K562 treated with DMSO at 1 percent for 12 hours (cell line): Measurements from ENCODE around the gene SLC5A6. TPM values are rescaled to one million over a fixed set of nuclear protein-coding genes. Genes with fewer than 3 reads are reported as not detected.

ENCODE experiments used
- total RNA-seq: library from RNA; unstranded; fragments of 300-600 nt; gene quantifications from 2 replicates; pipeline ENCODE4 v1.2.3, GENCODE V29; 2022; ENCODE audit not compliant: insufficient read depth

The SLC5A6 gene
- 16.8 and 39.2 TPM in 2 replicates for total RNA-seq

GRCh38 chr2:27211943-27212625, at the start of gene SLC5A6, which contains the start of gene ATRAID:
SLC5A6 (minus strand) TSS chr2:27212268; CDS start chr2:27207650, 4,618 bp downstream.
ATRAID (plus strand) TSS chr2:27212041; CDS start chr2:27212369, 328 bp downstream.

GRCh38 chr2:27217173-27218121, 5.4 kb upstream of the SLC5A6 start, which contains the start of gene CAD:
CAD (plus strand) TSS chr2:27217369; CDS start chr2:27217552, 183 bp downstream.

Other genes starting within 250 kb of the SLC5A6 start
- 40.8 and 70.3 TPM in 2 replicates for gene MAPRE3, start 241.6 kb downstream of the SLC5A6 start, total RNA-seq
- gene TMEM214, start 179.3 kb downstream of the SLC5A6 start, total RNA-seq: 64.5 and 121 TPM in 2 replicates
- gene AGBL5, start 160.6 kb downstream of the SLC5A6 start, total RNA-seq: 24.2 and 44.5 TPM in 2 replicates
- 189 and 265 TPM in 2 replicates for gene OST4, start 140.6 kb downstream of the SLC5A6 start, total RNA-seq
- 1.4 and 2.9 TPM in 2 replicates for gene EMILIN1, start 133.7 kb downstream of the SLC5A6 start, total RNA-seq
- gene KHK, start 125.5 kb downstream of the SLC5A6 start, total RNA-seq: 13.5 and 20.4 TPM in 2 replicates
- not detected in 2 replicates for gene CGREF1, start 93.1 kb downstream of the SLC5A6 start, total RNA-seq
- gene ABHD1, start 88.5 kb downstream of the SLC5A6 start, total RNA-seq: not detected in 2 replicates
- gene PREB, start 77.6 kb downstream of the SLC5A6 start, total RNA-seq: 70.9 and 81.1 TPM in 2 replicates
- gene PRR30, start 72.9 kb downstream of the SLC5A6 start, total RNA-seq: not detected in 2 replicates
- gene TCF23, start 63.3 kb downstream of the SLC5A6 start, total RNA-seq: not detected in 2 replicates
- gene ATRAID, start 227 bp downstream of the SLC5A6 start, total RNA-seq: 90.6 and 94.9 TPM in 2 replicates
- gene CAD, start 5.1 kb upstream of the SLC5A6 start, total RNA-seq: 24.7 and 44.2 TPM in 2 replicates
- 1.9 and 3.6 TPM in 2 replicates for gene SLC30A3, start 50.8 kb upstream of the SLC5A6 start, total RNA-seq
- gene DNAJC5G, start 63.2 kb upstream of the SLC5A6 start, total RNA-seq: not detected in 2 replicates
- gene TRIM54, start 70.2 kb upstream of the SLC5A6 start, total RNA-seq: not detected in 2 replicates
- gene UCN, start 96.2 kb upstream of the SLC5A6 start, total RNA-seq: 10.6 and 12.6 TPM in 2 replicates
- gene MPV17, start 110.8 kb upstream of the SLC5A6 start, total RNA-seq: 51.4 and 75.4 TPM in 2 replicates
- 28.5 and 55.0 TPM in 2 replicates for gene GTF3C2, start 144.5 kb upstream of the SLC5A6 start, total RNA-seq
- gene EIF2B4, start 158.1 kb upstream of the SLC5A6 start, total RNA-seq: 65.5 and 71.2 TPM in 2 replicates
- gene SNX17, start 158.3 kb upstream of the SLC5A6 start, total RNA-seq: 67.7 and 71.0 TPM in 2 replicates
- gene ZNF513, start 168.5 kb upstream of the SLC5A6 start, total RNA-seq: 9.7 and 14.6 TPM in 2 replicates
- gene PPM1G, start 197.3 kb upstream of the SLC5A6 start, total RNA-seq: 98.2 and 115 TPM in 2 replicates
- 51.5 and 71.6 TPM in 2 replicates for gene NRBP1, start 216.4 kb upstream of the SLC5A6 start, total RNA-seq
- 2.6 TPM in 1 of 2 replicates, not detected in the other for gene KRTCAP3, start 230.1 kb upstream of the SLC5A6 start, total RNA-seq